ENCODE measurements around the gene SPATA2. TPM values are rescaled to one million over a fixed set of nuclear protein-coding genes. Genes with fewer than 3 reads are reported as not detected.

Gene SPATA2
- total RNA-seq, 1 experiment from 2014 or later = 6.6 TPM

DNA sequence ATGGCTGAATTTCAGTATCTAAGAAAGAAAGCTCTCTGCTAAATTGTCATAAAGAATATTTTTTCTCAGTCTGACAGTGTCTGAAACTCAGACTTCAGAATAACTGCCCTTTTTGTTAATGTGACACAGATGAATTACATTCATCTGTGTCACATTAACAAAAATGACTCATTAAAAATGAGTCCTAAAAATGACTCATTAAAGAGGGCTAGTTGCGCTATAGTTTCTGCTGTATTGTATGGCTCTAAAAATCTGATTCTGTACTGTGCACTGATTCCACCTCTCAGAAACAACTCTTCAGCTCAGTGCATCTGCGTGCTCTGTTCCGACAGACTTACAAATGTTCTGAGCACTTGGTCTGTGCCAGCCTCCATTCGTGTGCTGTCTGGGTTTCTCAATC lies 35.8 kb upstream of the SPATA2 start:
- ATAC-seq (no peak), DNase-seq (ENCODE audit: low read depth, low spot score) (no peak)
- H3K9ac ChIP-seq (ENCODE audit: low read length) = no peak overlapping the region
- H3K27ac ChIP-seq (ENCODE audit: low read depth, low read length) = no peak overlapping the region
- BruUV-seq (replicated peaks) = no TSS peak
- H3K36me3 ChIP-seq (ENCODE audit: control insufficient read depth in 1 of 2, insufficient read depth in 2 of 2, low read length in 2 of 2) = peaks cover 48 to 58% of the 10 kb centered on the region in 2 experiments
- no peak overlapping the region for H3K4me2 ChIP-seq (ENCODE audit: low read length)
- RAD21 ChIA-PET (ENCODE audit: low non-redundant PET in 1 of 2, low total read pairs in 2 of 2, uncharacterized antibody in 2 of 2, unreplicated experiment in 2 of 2) = no interaction called here
- peaks cover 0 to 13% of the 10 kb centered on the region in 2 experiments; a peak in 2 of 4 replicates for H3K4me1 ChIP-seq (ENCODE audit: control insufficient read depth in 1 of 2, insufficient read depth in 2 of 2, low read length in 2 of 2)
- H4K20me1 ChIP-seq (ENCODE audit: insufficient read depth) = no peaks in the 10 kb centered on the region
- H3K9me2 ChIP-seq (ENCODE audit: insufficient read depth) = no peaks in the 10 kb centered on the region
- no peak overlapping the region for H3K4me3 ChIP-seq (replicated peaks in 1 of 2; ENCODE audit: low read depth in 1 of 2, low read length in 2 of 2)
- H3K79me2 ChIP-seq (ENCODE audit: insufficient read depth, low read length) = peaks cover 15% of the 10 kb centered on the region
- CTCF ChIA-PET = no interaction called here
- POLR2A ChIA-PET = no interaction called here
- TF ChIP-seq REST (IDR thresholded peaks at IDR 0.05; ENCODE audit: low read depth) = no peak
- TF ChIP-seq FOSL1 (IDR thresholded peaks at IDR 0.05; ENCODE audit: low read depth) = peak; percentile 43
- intact Hi-C loops (cut with micrococcal nuclease) = no loop called here
- no peaks in the 10 kb centered on the region for H3K9me3 ChIP-seq (ENCODE audit: control insufficient read depth in 1 of 2, insufficient read depth in 1 of 2, low read depth in 1 of 2, low read length in 2 of 2)
- no peaks in the 10 kb centered on the region for H3K27me3 ChIP-seq (ENCODE audit: insufficient read depth, low read length)
- no peak overlapping the region for H2AFZ ChIP-seq (ENCODE audit: low read depth, low read length, poor library complexity, severe bottlenecking)

DNA sequence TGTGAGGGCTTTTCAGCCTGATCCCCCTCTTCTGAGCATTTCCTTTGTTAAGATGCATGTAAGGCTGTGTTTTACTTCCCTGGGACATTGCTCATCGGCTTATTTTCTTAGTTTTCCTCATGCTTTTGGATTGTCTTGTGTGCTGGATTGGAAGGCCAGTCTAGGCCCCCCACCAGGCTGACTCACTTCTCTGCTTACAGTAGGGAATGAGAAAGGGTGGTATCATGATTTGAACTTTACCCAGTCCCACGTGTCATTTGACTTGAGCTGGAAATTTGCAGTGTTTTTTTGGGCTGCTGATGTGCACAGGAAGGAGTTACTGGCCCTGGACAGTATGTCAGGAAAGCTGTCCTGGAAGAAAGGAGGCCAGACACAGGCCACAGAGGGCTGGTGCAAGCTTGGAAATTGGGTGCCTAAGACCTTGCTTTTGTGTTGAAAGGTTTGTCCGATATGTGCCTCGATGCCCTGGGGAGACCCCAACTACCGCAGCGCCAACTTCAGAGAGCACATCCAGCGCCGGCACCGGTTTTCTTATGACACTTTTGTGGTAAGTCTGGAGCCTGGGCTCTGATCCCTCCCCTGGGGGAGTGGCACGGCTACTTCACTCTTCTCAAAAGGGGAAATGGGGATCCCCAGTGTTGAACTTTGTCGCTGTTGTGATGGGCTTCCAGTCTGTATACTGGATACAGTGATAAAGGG lies 33.6 kb upstream of the SPATA2 start:
- Histone ChIP-seq H3K9me3 (ENCODE audit: control insufficient read depth in 1 of 2, insufficient read depth in 1 of 2, low read depth in 1 of 2, low read length in 2 of 2) (no peaks in the 10 kb centered on the region), H3K4me2 (ENCODE audit: low read length) (no peak overlapping the region), H3K9ac (ENCODE audit: low read length) (no peak overlapping the region), H3K79me2 (ENCODE audit: insufficient read depth, low read length) (peaks cover 33% of the 10 kb centered on the region), H3K4me3 (replicated peaks in 1 of 2; ENCODE audit: low read depth in 1 of 2, low read length in 2 of 2) (no peak overlapping the region), H3K4me1 (ENCODE audit: control insufficient read depth in 1 of 2, insufficient read depth in 2 of 2, low read length in 2 of 2) (peaks cover 0 to 13% of the 10 kb centered on the region in 2 experiments; a peak in 2 of 4 replicates), H4K20me1 (ENCODE audit: insufficient read depth) (no peaks in the 10 kb centered on the region; the same call in 1 of the 2 replicates), H2AFZ (ENCODE audit: low read depth, low read length, poor library complexity, severe bottlenecking) (no peak overlapping the region), H3K27ac (ENCODE audit: low read depth, low read length) (no peak overlapping the region), H3K9me2 (ENCODE audit: insufficient read depth) (no peaks in the 10 kb centered on the region), H3K36me3 (ENCODE audit: control insufficient read depth in 1 of 2, insufficient read depth in 2 of 2, low read length in 2 of 2) (peaks cover 61 to 66% of the 10 kb centered on the region in 2 experiments), H3K27me3 (ENCODE audit: insufficient read depth, low read length) (no peaks in the 10 kb centered on the region)
- no TSS peak for BruUV-seq (replicated peaks)
- CTCF ChIA-PET = no interaction called here
- POLR2A ChIA-PET = no interaction called here
- TF ChIP-seq, protein P1, sequence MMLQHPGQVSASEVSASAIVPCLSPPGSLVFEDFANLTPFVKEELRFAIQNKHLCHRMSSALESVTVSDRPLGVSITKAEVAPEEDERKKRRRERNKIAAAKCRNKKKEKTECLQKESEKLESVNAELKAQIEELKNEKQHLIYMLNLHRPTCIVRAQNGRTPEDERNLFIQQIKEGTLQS (IDR thresholded peaks at IDR 0.05) = no peak
- DNase-seq (ENCODE audit: low read depth, low spot score) (no peak), ATAC-seq (no peak)
- RAD21 ChIA-PET (ENCODE audit: low non-redundant PET in 1 of 2, low total read pairs in 2 of 2, uncharacterized antibody in 2 of 2, unreplicated experiment in 2 of 2) = no interaction called here
- intact Hi-C loops (cut with micrococcal nuclease) = no loop called here
